IPS-NIHi7 (cell line): ENCODE data around the gene UBE2L6.

ENCODE experiments used
- DNase-seq: peaks from one replicate; pipeline ENCODE4 v3.0.0; 2012; ENCODE audit warnings: mixed read lengths; ENCODE audit errors: extremely low spot score

The UBE2L6 gene

DNA sequence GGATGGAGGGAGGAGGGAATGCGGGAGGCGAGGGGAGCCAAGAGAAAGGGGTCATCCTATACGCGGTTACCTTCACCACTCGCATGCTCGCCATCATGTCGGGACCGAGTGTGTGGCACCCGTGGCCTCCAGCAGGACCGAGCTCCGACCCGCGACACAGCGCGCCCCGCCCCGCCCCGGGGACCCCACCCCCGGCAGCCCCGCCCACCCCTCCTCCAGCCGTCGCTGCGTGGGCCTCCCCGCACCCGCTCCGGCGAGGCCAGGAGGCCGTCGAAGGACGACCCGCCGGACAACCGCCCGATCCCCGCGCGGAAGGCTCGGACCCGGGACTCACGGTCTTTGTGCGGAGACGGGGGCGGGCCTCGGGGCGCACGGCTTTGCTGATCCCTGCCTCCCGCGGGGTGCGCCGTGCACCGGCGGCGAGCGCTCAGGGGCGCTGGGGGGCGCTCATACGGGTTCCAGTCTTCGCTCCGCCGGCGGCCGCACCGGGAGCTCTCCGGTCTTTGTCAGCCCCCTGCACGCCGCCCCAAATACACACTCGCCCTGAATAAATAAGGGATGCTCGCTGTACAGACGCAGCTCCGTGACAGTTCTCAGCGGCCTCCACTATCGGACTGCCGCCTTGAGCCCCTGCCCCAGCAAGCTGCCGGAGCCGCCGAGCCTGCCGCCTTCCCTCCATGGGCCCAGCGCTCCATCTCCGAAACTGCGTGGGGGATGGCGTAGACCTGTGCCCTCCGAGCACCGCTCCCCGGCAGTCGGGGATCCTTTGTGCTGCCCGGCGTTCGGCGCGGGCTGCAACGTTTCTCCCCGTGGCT, at the start of gene UBE2L6:
TSS of gene UBE2L6 (minus strand) at position 158 of the 815 bp plus-strand sequence. CDS start at position 97, 61 bp downstream.
- DNase-seq, result peak; percentile 89

GRCh38 chr11:57616595-57616994, 49.1 kb upstream of the UBE2L6 start:
- no peak for DNase-seq

- DNase-seq, result no peak
Observed at GRCh38 chr11:57615308-57615707, 47.8 kb upstream of the UBE2L6 start.

DNA sequence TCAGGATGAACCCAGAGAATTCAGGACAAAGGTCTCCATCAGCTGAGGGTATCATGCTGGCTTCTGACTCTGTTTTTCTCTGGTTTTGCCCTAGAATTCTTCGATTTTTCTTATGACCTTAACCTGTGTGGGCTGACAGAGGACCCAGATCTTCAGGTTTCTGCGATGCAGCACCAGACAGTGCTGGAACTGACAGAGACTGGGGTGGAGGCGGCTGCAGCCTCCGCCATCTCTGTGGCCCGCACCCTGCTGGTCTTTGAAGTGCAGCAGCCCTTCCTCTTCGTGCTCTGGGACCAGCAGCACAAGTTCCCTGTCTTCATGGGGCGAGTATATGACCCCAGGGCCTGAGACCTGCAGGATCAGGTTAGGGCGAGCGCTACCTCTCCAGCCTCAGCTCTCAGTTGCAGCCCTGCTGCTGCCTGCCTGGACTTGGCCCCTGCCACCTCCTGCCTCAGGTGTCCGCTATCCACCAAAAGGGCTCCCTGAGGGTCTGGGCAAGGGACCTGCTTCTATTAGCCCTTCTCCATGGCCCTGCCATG, 46.8 kb upstream of the UBE2L6 start:
- peak; percentile 43 for DNase-seq

- DNase-seq, result no peak
Observed at GRCh38 chr11:57610170-57610569, 42.7 kb upstream of the UBE2L6 start.

- DNase-seq, result no peak
Observed at GRCh38 chr11:57605028-57605420, 37.6 kb upstream of the UBE2L6 start.

DNA sequence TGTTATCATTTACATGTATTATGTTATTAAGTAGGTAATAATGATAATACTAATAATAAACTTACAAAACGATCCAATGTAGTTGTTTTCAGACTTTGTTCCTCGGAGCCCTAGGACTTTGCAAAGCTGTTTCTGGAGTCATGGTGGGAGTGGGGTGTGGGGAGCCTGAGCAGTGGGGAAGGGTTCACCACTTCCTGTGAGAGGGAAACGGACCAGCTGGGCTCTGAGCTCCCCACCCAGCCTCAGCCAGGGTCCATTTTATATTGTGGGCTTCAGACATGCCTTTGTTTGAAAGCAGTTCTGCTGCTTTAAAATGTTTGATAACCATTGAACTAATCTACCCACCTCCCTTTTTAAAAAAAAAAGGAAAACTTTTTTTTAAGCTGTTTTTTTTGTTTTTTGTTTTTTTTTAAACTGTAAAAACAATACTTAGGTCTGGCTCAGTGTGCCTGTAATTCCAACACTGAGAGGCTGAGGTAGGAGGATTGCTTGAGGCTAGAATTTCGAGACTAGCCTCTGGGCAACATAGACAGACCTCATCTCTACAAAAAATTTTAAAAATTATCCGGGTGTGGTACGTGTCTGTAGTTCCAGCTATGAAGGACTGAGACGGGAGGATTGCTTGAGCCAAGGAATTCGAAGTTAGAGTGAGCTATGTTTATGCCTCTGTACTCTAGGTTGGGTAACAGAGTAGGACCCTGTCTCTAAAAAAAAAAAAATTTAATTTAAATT, 37.0 kb upstream of the UBE2L6 start:
- no peak for DNase-seq

DNA sequence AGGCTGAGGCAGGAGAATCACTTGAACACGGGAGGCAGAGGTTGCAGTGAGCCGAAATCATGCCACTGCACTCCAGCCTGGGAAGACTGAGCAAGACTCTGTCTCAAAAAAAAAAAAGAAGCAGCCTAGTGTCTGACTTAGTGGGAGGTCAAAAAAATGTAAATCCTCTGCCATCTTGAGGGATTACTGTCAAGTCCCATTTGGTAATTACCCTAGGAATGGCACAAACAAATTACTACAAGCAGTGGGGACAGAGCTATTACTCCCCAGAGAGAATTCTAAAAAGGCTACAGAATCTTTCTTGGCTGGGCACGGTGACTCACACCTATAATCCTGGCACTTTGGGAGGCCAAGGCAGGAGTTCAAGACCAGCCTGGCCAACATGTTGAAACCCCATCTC, 33.8 kb upstream of the UBE2L6 start:
- DNase-seq, result no peak

- DNase-seq, result no peak
Observed at GRCh38 chr11:57599381-57599780, 31.9 kb upstream of the UBE2L6 start.

DNA sequence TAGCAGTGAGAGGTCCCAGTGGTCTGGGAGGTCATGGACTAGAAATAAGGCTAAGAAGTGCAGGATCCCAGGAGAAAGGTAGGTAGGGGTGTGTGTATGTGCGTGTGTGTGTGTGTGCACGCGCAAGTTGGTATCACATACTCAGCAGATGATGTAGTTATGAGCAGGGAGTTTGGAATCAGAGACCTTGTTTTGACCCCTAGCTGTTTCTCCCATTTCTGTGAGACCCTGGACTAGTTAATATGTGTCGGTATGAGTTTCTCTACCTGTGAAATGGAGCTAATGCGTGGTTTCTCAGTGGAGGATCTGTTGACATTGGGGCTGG, 31.3 kb upstream of the UBE2L6 start:
- no peak for DNase-seq

DNA sequence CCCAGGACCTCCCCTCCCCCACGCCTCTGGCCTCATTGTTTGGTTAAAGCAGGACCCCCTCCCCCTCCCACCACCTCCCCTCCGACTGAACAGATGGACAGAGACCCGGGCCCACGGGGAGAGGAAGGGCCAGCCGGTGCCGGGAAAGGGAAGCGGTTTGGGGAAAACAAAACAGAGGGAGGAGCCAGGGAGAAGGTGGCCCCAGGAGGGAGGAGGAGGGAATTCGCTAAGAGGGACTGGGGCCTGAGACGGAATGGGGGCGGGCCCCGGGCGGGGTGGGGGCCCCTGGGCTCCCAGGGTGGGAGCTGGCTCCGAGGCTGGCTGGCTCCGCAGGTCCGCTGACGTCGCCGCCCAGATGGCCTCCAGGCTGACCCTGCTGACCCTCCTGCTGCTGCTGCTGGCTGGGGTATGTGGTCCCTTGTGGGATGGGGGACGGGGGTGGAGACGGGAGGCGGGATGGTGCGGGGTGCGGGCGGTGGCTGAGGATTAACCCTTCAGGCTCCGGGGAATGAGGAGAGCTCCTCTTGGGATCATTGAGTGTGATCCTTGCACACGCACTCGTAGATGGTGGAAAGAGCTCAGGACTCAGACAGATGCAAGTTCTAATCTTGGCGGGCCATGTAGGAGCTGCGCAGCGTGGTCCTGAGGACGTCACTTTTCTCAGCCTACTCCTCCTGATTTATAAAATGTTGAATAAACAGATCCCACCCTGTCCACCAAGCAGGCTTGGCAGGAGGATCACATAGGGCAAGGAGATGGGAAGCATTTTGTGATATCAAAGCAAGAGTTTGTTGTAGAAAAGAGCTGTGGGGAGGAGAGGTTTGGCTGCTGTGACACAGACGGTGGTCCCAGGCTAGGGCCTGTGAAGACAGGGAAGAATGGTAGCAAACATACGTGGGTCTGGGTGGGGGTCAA, 30.7 kb upstream of the UBE2L6 start:
- DNase-seq, result peak; percentile 95

DNA sequence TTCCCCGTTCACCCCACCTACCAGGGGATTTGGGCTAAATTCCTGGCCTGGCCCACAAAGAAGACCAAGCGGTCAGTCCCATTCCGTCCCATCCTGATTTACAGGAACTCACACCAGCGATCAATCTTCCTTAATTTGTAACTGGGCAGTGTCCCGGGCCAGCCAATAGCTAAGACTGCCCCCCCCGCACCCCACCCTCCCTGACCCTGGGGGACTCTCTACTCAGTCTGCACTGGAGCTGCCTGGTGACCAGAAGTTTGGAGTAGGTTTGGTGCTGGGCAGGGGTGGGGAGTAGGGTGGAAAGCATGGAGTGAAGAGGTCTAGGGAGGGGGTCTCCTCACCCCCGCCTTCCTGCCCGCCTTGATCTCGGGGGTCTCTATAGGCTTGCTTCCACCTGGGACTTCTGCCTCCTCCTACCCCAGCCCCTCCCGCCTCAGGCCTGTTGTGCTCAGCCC, 30.0 kb upstream of the UBE2L6 start, which contains the start of gene SERPING1:
TSS of gene SERPING1 (plus strand) at position 225 of the 455 bp plus-strand sequence. CDS start 586 bp downstream, outside the sequence.
- no peak for DNase-seq

- DNase-seq, result no peak
Observed at GRCh38 chr11:57596266-57596885, 28.9 kb upstream of the UBE2L6 start.

DNA sequence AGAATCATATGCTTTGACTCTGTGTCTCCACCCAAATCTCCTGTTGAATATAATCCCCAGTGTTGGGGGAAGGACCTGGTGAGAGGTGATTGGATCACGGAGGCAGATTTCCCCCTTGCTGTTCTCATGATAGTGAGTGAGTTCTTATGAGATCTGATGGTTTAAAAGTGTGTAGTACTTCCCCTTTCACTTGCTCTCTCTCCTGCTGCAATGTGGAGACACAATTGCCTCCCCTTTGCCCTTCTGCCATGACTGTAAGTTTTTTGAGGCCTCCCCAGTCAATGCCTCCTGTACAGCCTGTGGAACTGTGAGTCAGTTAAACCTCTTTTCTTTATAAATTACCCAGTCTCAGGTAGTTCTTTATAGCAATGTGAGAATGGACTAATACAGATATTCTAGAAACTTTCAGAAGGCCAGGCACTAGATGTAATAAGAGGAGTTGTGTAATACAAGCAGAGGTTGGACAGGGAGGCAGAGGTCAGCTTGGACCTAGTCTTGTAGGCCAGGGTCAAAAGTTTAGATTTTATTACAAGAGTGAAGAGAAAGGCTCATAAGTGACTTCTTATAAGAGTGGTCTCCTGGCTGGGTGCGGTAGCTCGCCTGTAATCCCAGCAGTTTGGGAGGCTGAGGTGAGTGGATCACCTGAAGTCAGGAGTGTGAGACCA, 20.7 kb upstream of the UBE2L6 start:
- DNase-seq, result no peak

DNA sequence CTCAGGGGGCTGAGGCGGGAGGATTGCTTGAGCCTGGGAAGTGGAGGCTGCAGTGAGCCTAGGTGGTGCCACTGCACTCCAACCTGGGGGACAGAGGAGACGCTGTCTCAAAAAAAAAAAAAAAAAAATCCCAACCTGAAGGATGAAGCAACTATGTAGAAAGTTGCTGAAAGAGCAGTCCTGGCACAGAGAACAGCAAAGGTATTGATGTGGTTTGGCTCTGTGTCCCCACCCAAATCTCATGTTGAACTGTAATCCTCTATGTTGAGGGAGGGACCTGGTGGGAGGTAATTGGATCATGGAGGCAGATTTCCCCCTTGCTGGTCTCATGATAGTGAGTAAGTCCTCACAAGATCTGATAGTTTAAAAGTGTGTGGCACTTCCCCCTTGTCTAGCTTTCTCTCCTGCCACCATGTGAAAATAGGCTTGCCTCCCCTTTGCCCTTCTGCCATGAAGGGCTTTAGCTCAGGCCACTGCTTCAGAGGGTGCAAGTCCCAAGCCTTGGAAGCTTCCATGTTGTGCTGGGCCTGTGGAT, 19.3 kb upstream of the UBE2L6 start:
- DNase-seq, result no peak

GRCh38 chr11:57585301-57585700, 17.8 kb upstream of the UBE2L6 start:
- DNase-seq, result no peak

DNA sequence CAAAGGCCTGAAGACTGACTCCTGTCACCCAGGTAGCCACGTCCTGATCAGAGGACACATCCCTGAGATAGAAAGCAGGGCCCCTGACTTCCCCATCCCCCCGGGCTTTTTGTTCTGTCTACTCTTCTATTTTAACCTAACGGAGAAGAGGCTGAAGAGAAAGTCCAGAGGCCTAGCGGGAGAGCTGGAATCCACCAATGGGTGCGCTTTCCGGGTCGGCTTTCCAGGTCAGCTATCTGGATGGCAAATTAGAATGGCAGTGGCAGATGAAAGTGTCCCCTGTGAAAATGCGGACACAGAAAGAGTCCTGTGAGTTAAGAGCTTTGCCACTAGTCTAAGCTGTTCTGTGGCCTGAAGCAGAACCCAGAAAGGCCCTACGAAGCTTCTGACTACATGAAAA, 16.9 kb upstream of the UBE2L6 start:
- DNase-seq, result no peak

DNA sequence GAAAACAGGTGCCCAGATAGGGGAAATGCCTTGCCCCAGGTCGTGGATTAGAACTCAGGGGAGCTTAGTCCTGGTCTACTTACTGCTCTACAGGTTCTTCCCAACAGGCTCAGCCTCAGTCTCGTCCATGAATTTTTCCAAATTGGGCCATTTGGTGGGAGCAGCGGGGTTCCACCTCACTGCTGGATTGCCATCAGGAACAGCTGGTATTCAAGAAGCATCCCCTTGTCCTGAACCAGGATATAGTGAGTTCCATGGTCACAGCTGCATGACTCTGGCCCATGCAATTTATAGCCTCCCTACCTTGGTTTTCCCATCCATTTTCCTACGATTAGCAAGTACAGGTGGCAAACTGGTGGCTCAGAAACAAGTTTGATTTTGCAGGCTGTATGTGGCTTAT, 6.6 kb upstream of the UBE2L6 start:
- DNase-seq, result no peak

DNA sequence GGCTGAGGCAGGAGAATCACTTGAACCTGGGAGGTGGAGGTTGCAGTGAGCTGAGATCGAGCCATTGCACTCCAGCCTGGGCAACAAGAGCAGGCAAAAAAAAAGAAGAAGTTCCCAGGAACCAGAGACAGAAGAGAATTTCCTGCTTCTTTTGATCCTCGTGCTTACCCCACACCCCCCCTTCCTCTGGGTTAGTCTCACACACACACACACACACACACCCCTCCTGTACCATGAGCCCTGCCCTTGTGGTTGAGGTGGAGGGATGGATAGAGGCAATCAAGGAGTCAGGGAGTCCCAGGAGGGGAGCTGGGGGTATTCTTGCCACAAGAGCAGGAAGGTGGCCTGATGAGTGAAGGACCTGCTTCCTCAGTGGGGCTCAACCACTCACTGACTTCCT, 4.1 kb upstream of the UBE2L6 start:
- no peak for DNase-seq

DNA sequence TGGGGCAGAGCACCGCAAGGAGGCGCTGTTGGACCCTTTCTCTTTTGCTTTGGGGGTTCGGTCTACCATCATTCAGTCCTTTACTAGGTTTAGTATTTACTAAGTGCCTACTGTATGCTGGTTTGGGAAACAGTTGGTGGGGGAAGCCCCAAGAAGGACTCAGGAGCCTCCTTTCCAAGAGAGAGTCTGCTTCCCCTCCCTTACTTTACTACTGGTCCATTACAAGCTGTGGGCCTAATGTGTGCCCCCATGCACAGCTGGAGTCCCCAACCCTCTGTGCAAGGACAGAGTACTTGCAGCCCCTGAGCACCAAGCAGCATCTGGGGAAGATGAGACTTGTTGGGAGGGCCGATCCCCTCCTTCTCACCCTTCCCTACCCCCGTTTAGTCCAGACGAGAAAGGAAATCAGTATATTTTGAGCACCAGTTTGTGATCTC, 876 bp upstream of the UBE2L6 start:
- no peak for DNase-seq
